HepG2 (cell line): Measurements from ENCODE around the gene ASIC2. TPM values are rescaled to one million over a fixed set of nuclear protein-coding genes. Genes with fewer than 3 reads are reported as not detected.

ENCODE experiments used
- ATAC-seq: fragments of 200-7000 bp; cut with Tn5 transposase; 3 replicates; pipeline ENCODE4 v1.9.1; 2020; ENCODE audit warnings: mild to moderate bottlenecking, moderate library complexity
- BruUV-seq: library from RNA; stranded (reverse); fragments of 400-500 nt; replicated peaks from 2 replicates; lab custom pipeline; 2021; lab: Mats Ljungman, UMichigan
- CTCF ChIA-PET: fragments of 300-600 bp; formaldehyde crosslinking; extraction: SDS; loops from one replicate; lab custom pipeline; 2021; ENCODE audit warnings: low total read pairs, inconsistent platforms, low intra/inter-chr PET ratio; lab: Yijun Ruan, JAX
- POLR2A ChIA-PET: fragments of 350-600 bp; sonication (Branson Sonifier 250); formaldehyde crosslinking; loops from one replicate; lab custom pipeline; 2020; ENCODE audit warnings: antibody characterized with exemption, inconsistent platforms; lab: Yijun Ruan, JAX
- DNase-seq: peaks from one replicate; pipeline ENCODE4 v3.0.0-alpha.2; 2015; ENCODE audit warnings: low spot score
- FAIRE-seq: peaks from 3 replicates; lab custom pipeline; 2011; peaks lifted over from hg19 to GRCh38; lab: Jason Lieb, UNC
- H2AFZ ChIP-seq: one replicate; pipeline ENCODE4 v1.6.1; 2011; ENCODE audit warnings: low read length, inconsistent platforms
- H3K27ac ChIP-seq: fragments of 300-600 bp; 3 replicates; pipeline ENCODE4 v1.8.0; 2011; ENCODE audit warnings: mixed run types, mild to moderate bottlenecking, mixed read lengths, low read length, inconsistent platforms; ENCODE audit not compliant: insufficient read depth; ENCODE audit errors: extremely low read length
- H3K27me3 ChIP-seq, 2 experiments: fragments of 200-600 bp in 1 of 2; 2 replicates in 1 of 2; 3 replicates in 1 of 2; pipeline versions ENCODE4 v1.6.0 to v1.8.0; 2011; ENCODE audit warnings: low read length in 2 of 2, mild to moderate bottlenecking in 2 of 2, moderate library complexity in 2 of 2, inconsistent platforms in 1 of 2; ENCODE audit not compliant: insufficient read depth in 2 of 2, control insufficient read depth in 1 of 2
- H3K36me3 ChIP-seq, 2 experiments: fragments of 200-600 bp in 1 of 2; replicated peaks in 1 of 2; 2 replicates in 1 of 2; 3 replicates in 1 of 2; pipeline versions ENCODE4 v1.5.1 to v1.8.0; 2011; ENCODE audit warnings: low read length in 2 of 2, inconsistent platforms in 1 of 2; ENCODE audit not compliant: insufficient read depth in 2 of 2, control insufficient read depth in 1 of 2
- H3K4me1 ChIP-seq: 2 replicates; pipeline ENCODE4 v1.5.1; 2012; ENCODE audit warnings: low read length, inconsistent platforms; ENCODE audit not compliant: insufficient read depth
- H3K4me2 ChIP-seq: 2 replicates; pipeline ENCODE4 v1.6.0; 2011; ENCODE audit warnings: low read depth, low read length, inconsistent platforms
- H3K4me3 ChIP-seq, 3 experiments: fragments of 200-600 bp in 1 of 3; sonication (generic), shearing (Covaris generic) in 1 of 3; replicated peaks in 1 of 3; 2 replicates each; pipeline ENCODE4 v1.5.1; 2011 to 2016; ENCODE audit warnings: low read length in 3 of 3, inconsistent platforms in 2 of 3, low read depth in 2 of 3, mild to moderate bottlenecking in 2 of 3, control low read depth in 1 of 3, mixed read lengths in 1 of 3; ENCODE audit not compliant: insufficient read depth in 1 of 3
- H3K79me2 ChIP-seq: one replicate; pipeline ENCODE4 v1.6.1; 2011; ENCODE audit warnings: low read length, inconsistent platforms; ENCODE audit not compliant: insufficient read depth
- H3K9ac ChIP-seq: 2 replicates; pipeline ENCODE4 v1.6.0; 2011; ENCODE audit warnings: mild to moderate bottlenecking, low read depth, low read length, inconsistent platforms; ENCODE audit not compliant: insufficient read depth
- H3K9me3 ChIP-seq: 2 replicates; pipeline ENCODE4 v1.5.1; 2012; ENCODE audit warnings: mild to moderate bottlenecking, low read length
- H4K20me1 ChIP-seq: 2 replicates; pipeline ENCODE4 v1.6.0; 2011; ENCODE audit warnings: inconsistent platforms, mild to moderate bottlenecking, low read length, moderate library complexity; ENCODE audit not compliant: insufficient read depth
- CEBPG ChIP-seq: IDR thresholded peaks from 2 replicates; pipeline ENCODE4 v1.6.1; 2016
- CHCHD3 ChIP-seq: sonication (generic); formaldehyde crosslinking; IDR thresholded peaks from 2 replicates; pipeline ENCODE4 v1.8.0; 2022; ENCODE audit warnings: mild to moderate bottlenecking, missing genetic modification reagents, moderate library complexity
- ETV5 ChIP-seq: IDR thresholded peaks from 2 replicates; pipeline ENCODE4 v1.6.1; 2018; ENCODE audit warnings: missing biosample characterization, missing genetic modification reagents, inconsistent platforms, borderline replicate concordance
- FLYWCH1 ChIP-seq: sonication (generic); formaldehyde crosslinking; IDR thresholded peaks from 2 replicates; pipeline ENCODE4 v1.8.1; 2023; ENCODE audit warnings: mild to moderate bottlenecking, missing genetic modification reagents
- HNRNPL ChIP-seq: fragments of 200-400 bp; formaldehyde crosslinking; IDR thresholded peaks from 2 replicates; pipeline ENCODE4 v1.6.1; 2017; ENCODE audit warnings: mild to moderate bottlenecking, low read depth, low read length
- MTA3 ChIP-seq: sonication (generic); formaldehyde crosslinking; IDR thresholded peaks from 2 replicates; pipeline ENCODE4 v1.4.0; 2020; ENCODE audit warnings: missing genetic modification reagents
- PCBP2 ChIP-seq: fragments of 200-400 bp; formaldehyde crosslinking; optimal IDR thresholded peaks from 2 replicates; pipeline ENCODE3; 2018; ENCODE audit warnings: low read length, low read depth; ENCODE audit not compliant: poor library complexity, severe bottlenecking
- PHF21A ChIP-seq: sonication (generic); formaldehyde crosslinking; IDR thresholded peaks from 2 replicates; pipeline ENCODE4 v1.5.0; 2020; ENCODE audit warnings: mild to moderate bottlenecking, missing genetic modification reagents
- RNF2 ChIP-seq: fragments of 450-650 bp; conservative IDR thresholded peaks from 2 replicates; pipeline ENCODE4 v1.6.1; 2016; ENCODE audit warnings: low read depth
- XRCC5 ChIP-seq: fragments of 200-400 bp; formaldehyde crosslinking; optimal IDR thresholded peaks from 2 replicates; pipeline ENCODE3; 2017; ENCODE audit warnings: mild to moderate bottlenecking, low read length
- ZFP36L1 ChIP-seq: sonication (generic); formaldehyde crosslinking; IDR thresholded peaks from 2 replicates; pipeline ENCODE4 v1.8.0; 2022; ENCODE audit warnings: mild to moderate bottlenecking, missing genetic modification reagents, moderate library complexity
- ZFYVE20 ChIP-seq: sonication (generic); formaldehyde crosslinking; IDR thresholded peaks from 2 replicates; pipeline ENCODE4 v1.8.0; 2023; ENCODE audit warnings: low read depth, mild to moderate bottlenecking, moderate library complexity, missing genetic modification reagents, borderline replicate concordance
- ZNF205 ChIP-seq: IDR thresholded peaks from 2 replicates; pipeline ENCODE4 v1.6.1; 2018; ENCODE audit warnings: missing biosample characterization, missing genetic modification reagents
- ZNF207 ChIP-seq: fragments of 450-650 bp; IDR thresholded peaks from 2 replicates; pipeline ENCODE4 v1.6.1; 2016; ENCODE audit warnings: antibody characterized with exemption, borderline replicate concordance
- ZNF3 ChIP-seq: IDR thresholded peaks from 2 replicates; pipeline ENCODE4 v1.7.0; 2017; ENCODE audit warnings: inconsistent platforms
- ZNF552 ChIP-seq: sonication (generic); formaldehyde crosslinking; IDR thresholded peaks from 2 replicates; pipeline ENCODE4 v1.9.0; 2022; ENCODE audit warnings: missing genetic modification reagents, mild to moderate bottlenecking, borderline replicate concordance
- ZSCAN20 ChIP-seq: sonication (generic); formaldehyde crosslinking; IDR thresholded peaks from 2 replicates; pipeline ENCODE4 v1.4.0; 2020; ENCODE audit warnings: missing genetic modification reagents, mild to moderate bottlenecking, borderline replicate concordance
- WGBS: methylation state at CpG from one replicate; pipeline ENCODE4 v1.1.6; 2017; ENCODE audit warnings: low lambda C conversion rate; 5-methylcytosine and 5-hydroxymethylcytosine counted together
- in situ Hi-C: cut with HindIII; loops from 2 replicates; pipeline ENCODE4 v1.10.0; 2017; ENCODE audit warnings: low pct_unique_long_range_greater_than_20kb; ENCODE audit not compliant: extremely low pct_ligation_motif_present
- intact Hi-C: fragments of 100-400 bp; cut with micrococcal nuclease; formaldehyde crosslinking; loops from one replicate; pipeline ENCODE4 v1.10.0; 2022; ENCODE audit not compliant: unreplicated experiment
- polyA plus RNA-seq, 8 experiments: library from polyadenylated mRNA; depleted of rRNA in 3 of 8; stranded (reverse) in 7 of 8; unstranded in 1 of 8; fragments of >200 nt; fragmentation: Illumina TruSeq in 4 of 8; extraction: Trizol in 4 of 8; gene quantifications; 2 replicates each; pipeline versions ENCODE4 v1.2.1 to v1.2.3, GENCODE V29; 2011 to 2016; ENCODE audit warnings: low read depth in 4 of 8, missing spikeins in 1 of 8, mixed read lengths in 1 of 8; ENCODE audit not compliant: insufficient read depth in 1 of 8
- total RNA-seq, 5 experiments: library from RNA; depleted of rRNA; stranded (reverse); fragments of >200 nt; fragmentation: Illumina TruSeq; extraction: Trizol; gene quantifications; 2 replicates each; pipeline ENCODE4 v1.2.3, GENCODE V29; 2016; ENCODE audit warnings: low read depth in 1 of 5
- TF ChIP-seq, protein P1 (sequence below): sonication (generic); formaldehyde crosslinking; IDR thresholded peaks from 2 replicates; pipeline ENCODE4 v1.4.0; 2020; ENCODE audit warnings: missing genetic modification reagents
- TF ChIP-seq, protein P2 (sequence below): sonication (generic); formaldehyde crosslinking; conservative IDR thresholded peaks from 2 replicates; pipeline ENCODE4 v1.4.0; 2020; ENCODE audit warnings: mild to moderate bottlenecking, missing genetic modification reagents, moderate library complexity

Gene ASIC2
- total and polyA plus RNA-seq, 2 of the 13 experiments (the other 11 are each of a cell fraction or from before 2014, with no cell fraction given), result not detected

DNA sequence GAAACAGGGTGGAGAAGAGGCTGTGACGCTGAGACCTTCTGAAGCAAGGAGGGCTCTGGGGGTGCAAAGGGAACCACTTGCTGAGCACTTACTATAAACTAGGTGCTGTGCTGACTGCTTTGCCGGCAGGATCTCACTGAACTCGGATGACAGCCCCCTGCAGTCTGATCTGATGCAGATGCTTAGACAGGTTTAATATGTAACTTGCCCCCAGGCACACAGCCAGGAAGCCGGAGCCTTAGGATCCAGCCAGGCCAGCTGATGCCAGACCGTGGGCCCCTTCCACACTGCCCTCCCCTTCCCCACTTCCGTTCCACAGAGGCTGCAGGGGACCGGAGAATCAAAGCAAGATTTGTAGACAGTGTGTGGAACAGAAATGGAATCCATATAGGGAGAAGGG, 278.3 kb downstream of the ASIC2 start (continued):
- TF ChIP-seq ETV5 (CRISPR knock-in tag), result peak; percentile 18; the same call in 1 of the 2 replicates
- TF ChIP-seq ZNF205 (CRISPR knock-in tag), result peak; percentile 75; the same call in 1 of the 2 replicates
- no peak for TF ChIP-seq CHCHD3 (CRISPR knock-in tag)
- TF ChIP-seq FLYWCH1 (CRISPR knock-in tag), result no peak
- TF ChIP-seq XRCC5, result no peak
- TF ChIP-seq ZNF3, result no peak
- TF ChIP-seq PCBP2, result no peak
- TF ChIP-seq RNF2, result no peak
- no peak for TF ChIP-seq MTA3 (CRISPR knock-in tag)

DNA sequence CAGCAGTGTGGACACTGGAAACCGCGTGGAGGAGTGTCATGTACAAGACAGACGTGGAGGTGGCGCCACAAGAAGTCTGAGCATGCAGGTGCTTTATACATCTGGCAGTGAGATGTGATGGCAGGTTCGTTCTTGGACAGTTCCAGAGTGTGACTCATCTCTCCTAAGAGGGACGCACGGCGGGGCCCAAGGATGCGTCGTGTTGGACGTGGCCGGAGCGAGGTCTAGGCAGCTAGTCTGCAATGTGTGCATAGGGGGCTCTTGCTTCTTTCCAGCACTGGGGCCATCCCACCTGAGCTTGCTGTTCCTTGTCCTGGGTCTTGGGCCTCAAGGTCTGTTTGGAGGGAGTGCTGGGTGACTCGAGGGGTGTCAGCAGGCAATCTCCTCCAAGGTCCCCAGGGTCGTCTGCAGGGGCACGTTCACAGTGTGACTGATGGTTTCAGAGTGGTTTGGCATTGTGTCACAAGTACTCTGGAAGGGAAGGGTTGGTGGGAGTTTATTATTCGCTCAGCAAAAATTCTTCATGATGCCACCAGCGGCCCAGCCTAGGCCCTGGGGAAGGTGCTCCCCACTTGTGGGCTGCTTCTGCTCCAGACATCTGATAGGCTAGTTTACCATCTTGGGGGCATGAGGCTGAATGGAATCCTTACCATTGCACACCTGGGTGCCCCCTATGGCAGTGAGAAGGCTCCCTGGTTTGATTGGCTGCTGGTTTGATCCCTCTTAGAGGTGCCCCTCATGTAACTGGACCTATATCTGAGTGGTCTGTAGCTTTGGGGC, 279.3 kb downstream of the ASIC2 start:
- Histone ChIP-seq H3K4me2 (no peak overlapping the region), H3K9ac (no peak overlapping the region), H3K36me3 (no peaks in the 10 kb centered on the region), H3K27ac (no peak overlapping the region), H3K4me1 (peaks cover 9% of the 10 kb centered on the region; the same call in 1 of the 2 replicates), H3K9me3 (no peaks in the 10 kb centered on the region), H3K79me2 (no peaks in the 10 kb centered on the region), H3K4me3 (no peak overlapping the region), H3K27me3 (peaks cover 3 to 48% of the 10 kb centered on the region in 2 experiments), H4K20me1 (no peaks in the 10 kb centered on the region), H2AFZ (no peak overlapping the region)
- BruUV-seq, result no TSS peak
- WGBS, result 82% methylated on average over 15 of the region's 18 CpGs
- ChIA-PET POLR2A (no interaction called here), CTCF (no interaction called here)
- DNase-seq, result no peak
- in situ Hi-C loops (no loop called here), intact Hi-C loops (no loop called here)
- FAIRE-seq, result no peak
- ATAC-seq, result no peak
- TF ChIP-seq ZNF552 (CRISPR knock-in tag), result no peak
- no peak for TF ChIP-seq ZNF207
- no peak for TF ChIP-seq ZFYVE20 (CRISPR knock-in tag)
- TF ChIP-seq, protein P1, sequence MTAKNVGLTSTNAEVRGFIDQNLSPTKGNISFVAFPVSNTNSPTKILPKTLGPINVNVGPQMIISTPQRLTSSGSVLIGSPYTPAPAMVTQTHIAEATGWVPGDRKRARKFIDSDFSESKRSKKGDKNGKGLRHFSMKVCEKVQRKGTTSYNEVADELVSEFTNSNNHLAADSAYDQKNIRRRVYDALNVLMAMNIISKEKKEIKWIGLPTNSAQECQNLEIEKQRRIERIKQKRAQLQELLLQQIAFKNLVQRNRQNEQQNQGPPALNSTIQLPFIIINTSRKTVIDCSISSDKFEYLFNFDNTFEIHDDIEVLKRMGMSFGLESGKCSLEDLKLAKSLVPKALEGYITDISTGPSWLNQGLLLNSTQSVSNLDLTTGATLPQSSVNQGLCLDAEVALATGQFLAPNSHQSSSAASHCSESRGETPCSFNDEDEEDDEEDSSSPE, result no peak
- TF ChIP-seq, protein P2, sequence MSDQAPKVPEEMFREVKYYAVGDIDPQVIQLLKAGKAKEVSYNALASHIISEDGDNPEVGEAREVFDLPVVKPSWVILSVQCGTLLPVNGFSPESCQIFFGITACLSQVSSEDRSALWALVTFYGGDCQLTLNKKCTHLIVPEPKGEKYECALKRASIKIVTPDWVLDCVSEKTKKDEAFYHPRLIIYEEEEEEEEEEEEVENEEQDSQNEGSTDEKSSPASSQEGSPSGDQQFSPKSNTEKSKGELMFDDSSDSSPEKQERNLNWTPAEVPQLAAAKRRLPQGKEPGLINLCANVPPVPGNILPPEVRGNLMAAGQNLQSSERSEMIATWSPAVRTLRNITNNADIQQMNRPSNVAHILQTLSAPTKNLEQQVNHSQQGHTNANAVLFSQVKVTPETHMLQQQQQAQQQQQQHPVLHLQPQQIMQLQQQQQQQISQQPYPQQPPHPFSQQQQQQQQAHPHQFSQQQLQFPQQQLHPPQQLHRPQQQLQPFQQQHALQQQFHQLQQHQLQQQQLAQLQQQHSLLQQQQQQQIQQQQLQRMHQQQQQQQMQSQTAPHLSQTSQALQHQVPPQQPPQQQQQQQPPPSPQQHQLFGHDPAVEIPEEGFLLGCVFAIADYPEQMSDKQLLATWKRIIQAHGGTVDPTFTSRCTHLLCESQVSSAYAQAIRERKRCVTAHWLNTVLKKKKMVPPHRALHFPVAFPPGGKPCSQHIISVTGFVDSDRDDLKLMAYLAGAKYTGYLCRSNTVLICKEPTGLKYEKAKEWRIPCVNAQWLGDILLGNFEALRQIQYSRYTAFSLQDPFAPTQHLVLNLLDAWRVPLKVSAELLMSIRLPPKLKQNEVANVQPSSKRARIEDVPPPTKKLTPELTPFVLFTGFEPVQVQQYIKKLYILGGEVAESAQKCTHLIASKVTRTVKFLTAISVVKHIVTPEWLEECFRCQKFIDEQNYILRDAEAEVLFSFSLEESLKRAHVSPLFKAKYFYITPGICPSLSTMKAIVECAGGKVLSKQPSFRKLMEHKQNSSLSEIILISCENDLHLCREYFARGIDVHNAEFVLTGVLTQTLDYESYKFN (CRISPR knock-in tag), result no peak
- TF ChIP-seq ZSCAN20 (CRISPR knock-in tag), result no peak
- no peak for TF ChIP-seq PHF21A
- TF ChIP-seq HNRNPL, result no peak
- TF ChIP-seq ZFP36L1 (CRISPR knock-in tag), result no peak
- no peak for TF ChIP-seq CEBPG (CRISPR knock-in tag)
